HFFc6 (cell line): ENCODE results near the gene ITGB6. TPM values are rescaled to one million over a fixed set of nuclear protein-coding genes. Genes with fewer than 3 reads are reported as not detected.

Source experiments
- DNase-seq: peaks from one replicate; pipeline ENCODE4 v3.0.0-alpha.2; 2018
- H3K27ac Mint-ChIP-seq: 2 replicates; pipeline ENCODE4 v1.8.0; 2020; ENCODE audit warnings: mild to moderate bottlenecking, mixed read lengths
- H3K27me3 Mint-ChIP-seq: 2 replicates; pipeline ENCODE4 v1.8.0; 2021; ENCODE audit warnings: mild to moderate bottlenecking, moderate library complexity, mixed read lengths; ENCODE audit not compliant: insufficient read depth
- H3K36me3 Mint-ChIP-seq: 2 replicates; pipeline ENCODE4 v1.8.0; 2021; ENCODE audit warnings: low read depth, mixed read lengths
- H3K4me1 Mint-ChIP-seq: 2 replicates; pipeline ENCODE4 v1.8.0; 2020; ENCODE audit warnings: low read depth, mixed read lengths
- H3K4me3 Mint-ChIP-seq: 2 replicates; pipeline ENCODE4 v1.8.0; 2020; ENCODE audit warnings: mild to moderate bottlenecking, moderate library complexity, mixed read lengths
- H3K9me3 Mint-ChIP-seq: 2 replicates; pipeline ENCODE4 v1.8.0; 2020; ENCODE audit warnings: mild to moderate bottlenecking, mixed read lengths
- total RNA-seq, 6 experiments: library from RNA; stranded (reverse); fragmentation: NEBNext Ultra II Directional; extraction: Animal tissue kit (Norgen Biotek cat#: 25700); gene quantifications; 2 replicates in 1 of 6; 3 replicates in 5 of 6; pipeline ENCODE4 v1.2.3, GENCODE V29; 2021
- TF ChIP-seq, protein P1 (sequence below): fragments of 200-600 bp; sonication (generic); IDR thresholded peaks from 2 replicates; pipeline ENCODE4 v1.5.0; 2021; ENCODE audit warnings: antibody characterized with exemption, mild to moderate bottlenecking

The ITGB6 gene
- total RNA-seq, 6 experiments from 2014 or later, result 0.33 TPM; not detected in 4

DNA sequence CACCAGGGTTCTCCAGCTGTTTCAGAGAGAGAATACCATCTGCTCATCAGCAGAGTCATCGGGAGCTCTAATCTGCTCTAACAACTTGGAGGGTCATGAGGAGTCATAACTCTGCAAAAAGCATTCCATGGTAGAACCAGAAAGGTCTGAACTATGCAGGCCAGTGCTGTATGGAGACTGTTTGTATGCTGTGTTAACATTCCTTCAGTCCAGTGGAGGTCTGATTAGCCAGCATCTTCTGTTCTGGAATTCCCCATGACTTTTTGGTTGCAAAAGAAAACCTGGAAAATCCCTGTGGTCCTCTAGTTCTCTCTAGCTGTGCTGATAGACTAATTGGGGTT lies 9.4 kb upstream of the ITGB6 start:
- Mint-ChIP-seq H3K36me3 (no peaks in the 10 kb centered on the region), H3K4me1 (peaks cover 85% of the 10 kb centered on the region), H3K27me3 (no peaks in the 10 kb centered on the region), H3K4me3 (peak overlapping the region; percentile 53), H3K27ac (peak overlapping the region; percentile 96), H3K9me3 (no peaks in the 10 kb centered on the region)
- TF ChIP-seq, protein P1, sequence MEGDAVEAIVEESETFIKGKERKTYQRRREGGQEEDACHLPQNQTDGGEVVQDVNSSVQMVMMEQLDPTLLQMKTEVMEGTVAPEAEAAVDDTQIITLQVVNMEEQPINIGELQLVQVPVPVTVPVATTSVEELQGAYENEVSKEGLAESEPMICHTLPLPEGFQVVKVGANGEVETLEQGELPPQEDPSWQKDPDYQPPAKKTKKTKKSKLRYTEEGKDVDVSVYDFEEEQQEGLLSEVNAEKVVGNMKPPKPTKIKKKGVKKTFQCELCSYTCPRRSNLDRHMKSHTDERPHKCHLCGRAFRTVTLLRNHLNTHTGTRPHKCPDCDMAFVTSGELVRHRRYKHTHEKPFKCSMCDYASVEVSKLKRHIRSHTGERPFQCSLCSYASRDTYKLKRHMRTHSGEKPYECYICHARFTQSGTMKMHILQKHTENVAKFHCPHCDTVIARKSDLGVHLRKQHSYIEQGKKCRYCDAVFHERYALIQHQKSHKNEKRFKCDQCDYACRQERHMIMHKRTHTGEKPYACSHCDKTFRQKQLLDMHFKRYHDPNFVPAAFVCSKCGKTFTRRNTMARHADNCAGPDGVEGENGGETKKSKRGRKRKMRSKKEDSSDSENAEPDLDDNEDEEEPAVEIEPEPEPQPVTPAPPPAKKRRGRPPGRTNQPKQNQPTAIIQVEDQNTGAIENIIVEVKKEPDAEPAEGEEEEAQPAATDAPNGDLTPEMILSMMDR, result peak; percentile 18; the same call in 1 of the 2 replicates
- peak; percentile 93 for DNase-seq

DNA sequence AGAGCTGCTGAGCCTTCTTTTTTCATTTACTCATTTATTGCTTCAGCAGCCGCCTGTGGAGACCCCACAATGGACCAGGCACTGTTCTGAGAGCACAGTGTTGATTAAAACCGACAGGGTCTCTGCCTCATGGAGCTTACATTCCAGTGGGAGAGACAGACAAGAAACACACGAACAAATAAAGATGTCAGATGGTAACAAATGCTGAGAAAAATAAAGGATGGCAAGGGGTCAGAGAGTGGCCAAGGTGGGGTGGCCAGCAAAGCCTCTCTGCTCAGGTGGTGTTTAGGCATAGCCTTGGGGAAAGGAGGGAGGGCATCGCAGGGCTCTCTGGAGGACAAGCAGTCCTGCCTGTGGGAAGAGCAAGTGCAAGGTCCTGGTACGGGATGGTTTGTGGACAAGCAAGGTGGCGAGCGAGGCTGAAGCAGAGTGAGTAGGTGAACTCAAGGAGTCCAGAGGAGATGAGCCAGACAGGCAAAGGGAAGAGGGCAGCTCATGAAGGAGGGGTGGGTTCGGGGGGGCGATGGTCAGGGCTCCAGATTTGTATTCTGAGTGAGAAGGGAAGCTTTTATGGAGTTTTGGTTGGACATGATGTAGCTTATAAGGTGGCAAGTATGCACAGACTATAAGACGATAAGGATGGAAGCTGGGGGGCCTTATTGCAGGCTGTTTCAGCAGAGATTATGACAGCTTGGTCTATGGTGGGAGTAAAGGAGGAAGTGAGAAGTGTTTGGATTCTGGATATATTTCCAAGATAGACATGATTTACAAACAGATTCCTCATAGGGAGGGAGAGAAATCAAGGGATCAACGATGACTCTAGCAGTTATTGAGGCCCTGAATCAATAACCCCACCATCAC lies 8.8 kb upstream of the ITGB6 start:
- Mint-ChIP-seq H3K4me1 (peaks cover 85% of the 10 kb centered on the region), H3K4me3 (peak overlapping the region; percentile 53), H3K9me3 (no peaks in the 10 kb centered on the region), H3K27me3 (no peaks in the 10 kb centered on the region), H3K27ac (peak overlapping the region; percentile 96), H3K36me3 (no peaks in the 10 kb centered on the region)
- TF ChIP-seq, protein P1, result peak; percentile 57; the same call in 1 of the 2 replicates
- DNase-seq, result no peak

DNA sequence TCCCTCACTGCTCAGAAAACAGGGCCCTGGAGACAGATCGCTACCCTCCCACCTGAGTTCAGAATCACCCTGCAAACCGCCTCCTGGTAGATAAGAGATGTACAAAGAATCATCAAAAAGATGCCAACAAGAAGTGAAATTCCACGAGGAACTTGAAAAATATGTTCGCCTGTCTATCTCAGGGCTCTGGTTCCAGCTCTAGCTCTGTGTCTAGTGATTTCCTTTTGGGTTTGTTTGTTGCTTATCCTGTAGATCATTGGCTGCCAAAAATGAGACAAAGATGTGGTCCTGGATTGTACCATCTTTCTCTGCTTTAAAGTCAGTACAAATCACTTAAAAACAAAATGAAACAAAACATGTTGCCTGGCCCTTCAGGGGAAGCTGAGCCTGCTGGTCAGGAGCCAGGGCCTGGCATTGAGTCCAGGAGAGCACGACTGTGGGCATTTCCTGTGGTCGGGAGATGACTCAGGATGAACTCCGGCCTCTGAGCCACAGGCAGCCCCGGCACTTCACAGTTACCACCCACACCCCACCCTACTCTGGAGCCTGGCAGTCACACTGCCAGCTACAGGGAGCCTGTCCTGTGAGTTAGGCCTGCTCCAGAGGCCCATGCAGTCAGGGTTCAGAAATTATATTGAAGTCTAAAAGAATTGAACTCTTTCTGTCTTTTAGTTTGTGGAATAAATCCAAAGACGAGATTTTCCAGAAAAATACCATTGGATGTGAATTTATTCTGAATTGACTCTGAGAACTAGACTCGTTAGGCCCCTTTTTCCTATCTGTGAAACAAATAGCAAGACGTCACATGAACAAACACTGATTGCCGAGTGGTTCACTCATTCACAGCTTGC lies 8.0 kb upstream of the ITGB6 start:
- DNase-seq, result peak; percentile 92
- H3K27ac Mint-ChIP-seq, result peak overlapping the region; percentile 96
- peaks cover 86% of the 10 kb centered on the region for H3K4me1 Mint-ChIP-seq
- no peaks in the 10 kb centered on the region for H3K36me3 Mint-ChIP-seq
- TF ChIP-seq, protein P1, result no peak
- H3K9me3 Mint-ChIP-seq, result no peaks in the 10 kb centered on the region
- peak overlapping the region; percentile 77 for H3K4me3 Mint-ChIP-seq
- no peaks in the 10 kb centered on the region for H3K27me3 Mint-ChIP-seq

DNA sequence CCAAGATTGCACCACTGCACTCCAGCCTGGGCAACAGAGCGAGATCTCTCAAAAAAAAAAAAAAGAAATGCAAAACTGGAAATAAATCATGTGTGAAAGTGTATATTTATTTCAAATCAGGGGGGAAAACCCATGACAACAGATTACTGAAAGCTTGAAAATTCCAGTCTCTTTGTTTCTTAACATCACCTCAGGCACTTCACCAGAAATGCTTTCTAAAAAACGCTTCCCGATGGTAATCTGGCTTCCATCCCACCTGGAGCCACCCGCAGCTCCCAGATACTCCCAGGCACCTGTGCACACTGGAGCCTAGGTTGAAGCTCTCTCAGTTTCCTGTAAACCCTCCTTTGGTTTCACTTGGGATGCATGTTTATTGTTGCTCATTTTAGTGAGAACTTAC lies 7.2 kb upstream of the ITGB6 start:
- H3K27me3 Mint-ChIP-seq, result no peaks in the 10 kb centered on the region
- no peaks in the 10 kb centered on the region for H3K9me3 Mint-ChIP-seq
- peak overlapping the region; percentile 96 for H3K27ac Mint-ChIP-seq
- TF ChIP-seq, protein P1, result no peak
- DNase-seq, result no peak
- no peaks in the 10 kb centered on the region for H3K36me3 Mint-ChIP-seq
- H3K4me1 Mint-ChIP-seq, result peaks cover 92% of the 10 kb centered on the region
- no peak overlapping the region; the same call in 1 of the 2 replicates for H3K4me3 Mint-ChIP-seq

DNA sequence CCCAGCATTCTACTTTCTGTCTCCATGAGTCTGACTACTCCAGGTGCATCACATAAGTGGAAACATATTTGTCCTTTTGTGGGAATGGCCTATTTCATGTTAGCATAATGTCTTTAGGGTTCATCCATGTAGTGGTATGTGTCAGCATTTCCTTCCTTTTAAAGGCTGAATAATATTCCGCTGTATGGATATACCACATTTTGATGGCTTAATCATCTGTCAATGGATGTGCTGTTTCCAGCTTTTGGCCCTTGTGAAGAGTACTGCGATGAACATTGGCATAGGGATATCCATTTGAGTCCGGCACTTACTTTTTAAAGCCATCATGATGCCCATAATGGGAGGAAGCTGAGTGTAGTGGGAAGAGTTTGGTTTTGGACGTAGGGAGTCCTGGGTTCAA lies 6.4 kb upstream of the ITGB6 start:
- Mint-ChIP-seq H3K9me3 (no peaks in the 10 kb centered on the region), H3K27ac (peak overlapping the region; percentile 87), H3K4me1 (peaks cover 92% of the 10 kb centered on the region)

More for the DNA sequence above, 6.4 kb upstream of the ITGB6 start:
- TF ChIP-seq, protein P1, result no peak
- no peak overlapping the region for H3K4me3 Mint-ChIP-seq
- H3K36me3 Mint-ChIP-seq, result no peaks in the 10 kb centered on the region
- no peak for DNase-seq
- H3K27me3 Mint-ChIP-seq, result no peaks in the 10 kb centered on the region
